Fibroblast of lung (primary cell): ENCODE data around the gene GABBR2.

Experiments
- CTCF ChIP-seq, 2 donors: IDR thresholded peaks in 1 of 2; conservative IDR thresholded peaks in 1 of 2; 1 replicate in 1 of 2; 2 replicates in 1 of 2; pipeline ENCODE4 v1.5.1; 2011 to 2012; ENCODE audit warnings: low read length in 2 of 2, control low read depth in 1 of 2, inconsistent platforms in 1 of 2, low read depth in 1 of 2, mild to moderate bottlenecking in 1 of 2
- EZH2 ChIP-seq: IDR thresholded peaks from 2 replicates; pipeline ENCODE4 v1.5.1; 2012; ENCODE audit warnings: low read length, control low read depth, mild to moderate bottlenecking; ENCODE audit errors: missing control alignments

GRCh38 chr9:98363644-98364043 lies 345.1 kb downstream of the GABBR2 start:
- TF ChIP-seq EZH2, result no peak
- no peak for TF ChIP-seq CTCF (conservative IDR thresholded peaks at IDR 0.05 in 1 of 2, IDR thresholded peaks at IDR 0.05 in 1 of 2; ENCODE audit: low read depth in 1 of 2, low read length in 2 of 2)
